ENCODE results near the gene CASP5.

DNA sequence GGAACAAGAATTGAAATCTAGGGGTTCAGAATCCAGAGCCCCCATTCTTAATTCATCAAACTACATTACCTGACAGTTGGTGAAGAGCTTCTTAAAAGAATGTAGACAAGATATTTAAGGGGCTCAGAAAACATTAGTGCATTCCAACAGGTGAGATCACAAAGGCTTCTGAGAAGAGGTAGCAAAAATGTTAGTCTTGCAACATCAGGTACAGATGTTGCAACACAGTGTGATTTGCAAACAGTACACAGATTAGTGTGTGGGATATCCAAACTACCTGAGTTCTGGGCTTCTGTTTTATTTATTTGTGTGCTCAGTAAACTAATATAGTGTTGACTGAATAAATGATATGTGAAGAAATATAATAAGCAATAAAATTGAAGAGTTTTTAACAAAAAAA, 66.4 kb downstream of the CASP5 start:
- TF ChIP-seq RAD21 (conservative IDR thresholded peaks at IDR 0.05 in 1 of 2, IDR thresholded peaks at IDR 0.05 in 1 of 2) (no peak), TFCP2L1 (CRISPR knock-in tag; IDR thresholded peaks at IDR 0.05) (no peak), REST (IDR thresholded peaks at IDR 0.05) (no peak), HMGXB4 (CRISPR knock-in tag; IDR thresholded peaks at IDR 0.05; ENCODE audit: borderline replicate concordance) (no peak)
- TF ChIP-seq, protein P1, sequence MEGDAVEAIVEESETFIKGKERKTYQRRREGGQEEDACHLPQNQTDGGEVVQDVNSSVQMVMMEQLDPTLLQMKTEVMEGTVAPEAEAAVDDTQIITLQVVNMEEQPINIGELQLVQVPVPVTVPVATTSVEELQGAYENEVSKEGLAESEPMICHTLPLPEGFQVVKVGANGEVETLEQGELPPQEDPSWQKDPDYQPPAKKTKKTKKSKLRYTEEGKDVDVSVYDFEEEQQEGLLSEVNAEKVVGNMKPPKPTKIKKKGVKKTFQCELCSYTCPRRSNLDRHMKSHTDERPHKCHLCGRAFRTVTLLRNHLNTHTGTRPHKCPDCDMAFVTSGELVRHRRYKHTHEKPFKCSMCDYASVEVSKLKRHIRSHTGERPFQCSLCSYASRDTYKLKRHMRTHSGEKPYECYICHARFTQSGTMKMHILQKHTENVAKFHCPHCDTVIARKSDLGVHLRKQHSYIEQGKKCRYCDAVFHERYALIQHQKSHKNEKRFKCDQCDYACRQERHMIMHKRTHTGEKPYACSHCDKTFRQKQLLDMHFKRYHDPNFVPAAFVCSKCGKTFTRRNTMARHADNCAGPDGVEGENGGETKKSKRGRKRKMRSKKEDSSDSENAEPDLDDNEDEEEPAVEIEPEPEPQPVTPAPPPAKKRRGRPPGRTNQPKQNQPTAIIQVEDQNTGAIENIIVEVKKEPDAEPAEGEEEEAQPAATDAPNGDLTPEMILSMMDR (IDR thresholded peaks at IDR 0.05): no peak

Measured in A549 (cell line).